Sigmoid colon (tissue), 4 donors: ENCODE results near the gene NRN1.

ENCODE experiments used
- EP300 ChIP-seq, 4 donors: sonication (generic); formaldehyde crosslinking; IDR thresholded peaks; one replicate each; pipeline ENCODE4 v1.6.1; 2017; ENCODE audit warnings: antibody characterized with exemption in 4 of 4
- POLR2AphosphoS5 ChIP-seq, 4 donors: sonication (generic); formaldehyde crosslinking; IDR thresholded peaks; one replicate each; pipeline ENCODE4 v1.6.1; 2017; ENCODE audit warnings: antibody characterized with exemption in 4 of 4

- peak in 2 of 4 donors; percentile 51 to 60 for TF ChIP-seq POLR2AphosphoS5 (IDR thresholded peaks at IDR 0.05)
- no peak for TF ChIP-seq EP300 (IDR thresholded peaks at IDR 0.05)
Observed at GRCh38 chr6:5998711-5999687, 7.7 kb downstream of the NRN1 start.
